HG03139 (cell line): ENCODE data around the gene RASD2.

Experiments
- ATAC-seq: cut with Tn5 transposase; IDR thresholded peaks from one replicate; pipeline ENCODE4 v1.9.1; 2021; ENCODE audit not compliant: unreplicated experiment

Gene RASD2

GRCh38 chr22:35517769-35518530, 22.7 kb upstream of the RASD2 start:
- ATAC-seq: no peak

- no peak for ATAC-seq
Observed at GRCh38 chr22:35518811-35519210, 21.8 kb upstream of the RASD2 start.

- no peak for ATAC-seq
Observed at GRCh38 chr22:35519306-35520000, 21.2 kb upstream of the RASD2 start.

GRCh38 chr22:35521358-35522224, 19.0 kb upstream of the RASD2 start:
- no peak for ATAC-seq

GRCh38 chr22:35522225-35523149, 18.1 kb upstream of the RASD2 start:
- no peak for ATAC-seq

- no peak for ATAC-seq
Observed at GRCh38 chr22:35523167-35523947, 17.3 kb upstream of the RASD2 start.

GRCh38 chr22:35524966-35525686, 15.5 kb upstream of the RASD2 start:
- no peak for ATAC-seq

- ATAC-seq: no peak
Observed at GRCh38 chr22:35525687-35526332, 14.8 kb upstream of the RASD2 start.

GRCh38 chr22:35526333-35526979, 14.2 kb upstream of the RASD2 start:
- no peak for ATAC-seq

GRCh38 chr22:35528927-35529326, 11.7 kb upstream of the RASD2 start:
- ATAC-seq: no peak

- no peak for ATAC-seq
Observed at GRCh38 chr22:35530700-35531099, 9.9 kb upstream of the RASD2 start.

GRCh38 chr22:35531202-35531601, 9.4 kb upstream of the RASD2 start:
- ATAC-seq: no peak

GRCh38 chr22:35531676-35532075, 9.0 kb upstream of the RASD2 start:
- ATAC-seq: no peak

- ATAC-seq: no peak
Observed at GRCh38 chr22:35533365-35534029, 7.1 kb upstream of the RASD2 start.

GRCh38 chr22:35534091-35534490, 6.5 kb upstream of the RASD2 start:
- no peak for ATAC-seq

GRCh38 chr22:35537232-35537631, 3.4 kb upstream of the RASD2 start:
- ATAC-seq: no peak

GRCh38 chr22:35538801-35539321, 1.8 kb upstream of the RASD2 start:
- no peak for ATAC-seq
